HL-60 (cell line): ENCODE measurements around the gene KIAA0319L.

Experiments used
- DNase-seq, 2 experiments: peaks; one replicate each; pipeline ENCODE4 v3.0.0-alpha.2; 2010 to 2020; ENCODE audit warnings: low read depth in 1 of 2, low spot score in 1 of 2
- H3K27ac ChIP-seq: fragments of 250-450 bp; sonication (Bioruptor Pico); replicated peaks from 2 replicates; pipeline ENCODE4 v1.5.1; 2020; ENCODE audit warnings: mild to moderate bottlenecking, moderate library complexity
- H3K27me3 ChIP-seq: fragments of 250-450 bp; sonication (Bioruptor Pico); 2 replicates; pipeline ENCODE4 v1.5.1; 2021; ENCODE audit warnings: mild to moderate bottlenecking, moderate library complexity; ENCODE audit not compliant: insufficient read depth, poor library complexity, severe bottlenecking
- H3K4me3 ChIP-seq: replicated peaks from 2 replicates; pipeline ENCODE4 v1.5.1; 2011; ENCODE audit warnings: mild to moderate bottlenecking, control low read depth, low read length; ENCODE audit not compliant: insufficient read depth
- GABPA ChIP-seq: IDR thresholded peaks from 2 replicates; pipeline ENCODE4 v1.6.1; 2012; ENCODE audit warnings: low read depth
- POLR2AphosphoS5 ChIP-seq: IDR thresholded peaks from 2 replicates; pipeline ENCODE4 v1.6.1; 2012; ENCODE audit warnings: low read depth
- SPI1 ChIP-seq: IDR thresholded peaks from 2 replicates; pipeline ENCODE4 v1.6.1; 2012; ENCODE audit warnings: low read depth, mild to moderate bottlenecking, borderline replicate concordance
- TF ChIP-seq, protein P1 (sequence below): IDR thresholded peaks from one replicate; pipeline ENCODE4 v1.5.1; 2011; ENCODE audit warnings: low read length, control low read depth, inconsistent platforms; ENCODE audit not compliant: insufficient read depth
- TF ChIP-seq, protein P2 (sequence below): IDR thresholded peaks from 2 replicates; pipeline ENCODE4 v1.6.1; 2012; ENCODE audit warnings: low read depth; ENCODE audit not compliant: insufficient replicate concordance

KIAA0319L gene

DNA sequence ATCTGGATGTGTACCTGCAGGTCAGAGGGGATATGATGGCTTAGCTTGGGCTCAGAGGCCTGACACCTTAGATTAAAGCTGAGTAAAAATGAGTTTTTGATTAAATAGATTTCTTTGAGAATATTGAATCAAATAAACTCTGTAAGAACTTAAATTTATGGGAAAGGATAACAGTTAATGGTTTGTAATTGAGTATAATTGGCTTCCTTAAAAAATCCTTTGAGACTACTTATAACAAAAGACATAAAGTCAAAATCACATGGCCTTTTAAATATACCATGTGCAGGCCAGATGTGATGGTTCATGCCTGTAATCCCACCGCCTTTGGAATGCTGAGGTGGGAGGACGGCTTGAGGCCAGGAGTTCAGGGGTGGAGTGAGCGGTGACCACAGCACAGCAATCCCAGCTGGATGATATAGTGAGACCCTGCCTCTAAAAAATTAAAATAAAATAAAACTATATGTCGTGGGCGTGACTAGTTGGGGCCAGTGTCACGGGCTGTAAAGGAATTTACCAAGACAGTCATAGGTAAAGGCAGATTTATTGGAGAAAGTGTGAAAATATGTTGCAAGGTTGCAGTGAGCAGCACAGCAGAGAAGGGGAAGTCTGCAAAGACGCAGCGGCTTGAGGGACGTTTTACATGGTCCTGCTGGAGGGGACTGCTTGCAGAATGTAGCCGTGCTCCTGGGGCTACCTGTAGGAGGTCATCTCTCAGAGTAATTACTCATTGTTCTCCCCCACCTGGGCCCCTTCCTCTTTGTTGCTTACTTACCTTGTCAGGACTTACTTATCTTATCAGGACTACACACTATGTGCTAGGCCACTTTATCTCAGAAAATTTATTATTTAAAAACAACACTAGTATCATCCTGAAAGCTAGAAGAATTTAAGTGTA, 166.4 kb downstream of the KIAA0319L start:
- peak in 1 of 2 experiments; percentile 73 for DNase-seq
- H3K4me3 ChIP-seq = no peak overlapping the region
- peak overlapping the region; percentile 60 for H3K27ac ChIP-seq
- TF ChIP-seq, protein P1, sequence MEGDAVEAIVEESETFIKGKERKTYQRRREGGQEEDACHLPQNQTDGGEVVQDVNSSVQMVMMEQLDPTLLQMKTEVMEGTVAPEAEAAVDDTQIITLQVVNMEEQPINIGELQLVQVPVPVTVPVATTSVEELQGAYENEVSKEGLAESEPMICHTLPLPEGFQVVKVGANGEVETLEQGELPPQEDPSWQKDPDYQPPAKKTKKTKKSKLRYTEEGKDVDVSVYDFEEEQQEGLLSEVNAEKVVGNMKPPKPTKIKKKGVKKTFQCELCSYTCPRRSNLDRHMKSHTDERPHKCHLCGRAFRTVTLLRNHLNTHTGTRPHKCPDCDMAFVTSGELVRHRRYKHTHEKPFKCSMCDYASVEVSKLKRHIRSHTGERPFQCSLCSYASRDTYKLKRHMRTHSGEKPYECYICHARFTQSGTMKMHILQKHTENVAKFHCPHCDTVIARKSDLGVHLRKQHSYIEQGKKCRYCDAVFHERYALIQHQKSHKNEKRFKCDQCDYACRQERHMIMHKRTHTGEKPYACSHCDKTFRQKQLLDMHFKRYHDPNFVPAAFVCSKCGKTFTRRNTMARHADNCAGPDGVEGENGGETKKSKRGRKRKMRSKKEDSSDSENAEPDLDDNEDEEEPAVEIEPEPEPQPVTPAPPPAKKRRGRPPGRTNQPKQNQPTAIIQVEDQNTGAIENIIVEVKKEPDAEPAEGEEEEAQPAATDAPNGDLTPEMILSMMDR = no peak
- TF ChIP-seq SPI1 = peak; percentile 81
- TF ChIP-seq, protein P2, sequence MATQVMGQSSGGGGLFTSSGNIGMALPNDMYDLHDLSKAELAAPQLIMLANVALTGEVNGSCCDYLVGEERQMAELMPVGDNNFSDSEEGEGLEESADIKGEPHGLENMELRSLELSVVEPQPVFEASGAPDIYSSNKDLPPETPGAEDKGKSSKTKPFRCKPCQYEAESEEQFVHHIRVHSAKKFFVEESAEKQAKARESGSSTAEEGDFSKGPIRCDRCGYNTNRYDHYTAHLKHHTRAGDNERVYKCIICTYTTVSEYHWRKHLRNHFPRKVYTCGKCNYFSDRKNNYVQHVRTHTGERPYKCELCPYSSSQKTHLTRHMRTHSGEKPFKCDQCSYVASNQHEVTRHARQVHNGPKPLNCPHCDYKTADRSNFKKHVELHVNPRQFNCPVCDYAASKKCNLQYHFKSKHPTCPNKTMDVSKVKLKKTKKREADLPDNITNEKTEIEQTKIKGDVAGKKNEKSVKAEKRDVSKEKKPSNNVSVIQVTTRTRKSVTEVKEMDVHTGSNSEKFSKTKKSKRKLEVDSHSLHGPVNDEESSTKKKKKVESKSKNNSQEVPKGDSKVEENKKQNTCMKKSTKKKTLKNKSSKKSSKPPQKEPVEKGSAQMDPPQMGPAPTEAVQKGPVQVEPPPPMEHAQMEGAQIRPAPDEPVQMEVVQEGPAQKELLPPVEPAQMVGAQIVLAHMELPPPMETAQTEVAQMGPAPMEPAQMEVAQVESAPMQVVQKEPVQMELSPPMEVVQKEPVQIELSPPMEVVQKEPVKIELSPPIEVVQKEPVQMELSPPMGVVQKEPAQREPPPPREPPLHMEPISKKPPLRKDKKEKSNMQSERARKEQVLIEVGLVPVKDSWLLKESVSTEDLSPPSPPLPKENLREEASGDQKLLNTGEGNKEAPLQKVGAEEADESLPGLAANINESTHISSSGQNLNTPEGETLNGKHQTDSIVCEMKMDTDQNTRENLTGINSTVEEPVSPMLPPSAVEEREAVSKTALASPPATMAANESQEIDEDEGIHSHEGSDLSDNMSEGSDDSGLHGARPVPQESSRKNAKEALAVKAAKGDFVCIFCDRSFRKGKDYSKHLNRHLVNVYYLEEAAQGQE = no peak
- TF ChIP-seq POLR2AphosphoS5 = no peak
- no peak for TF ChIP-seq GABPA
- no peaks in the 10 kb centered on the region for H3K27me3 ChIP-seq

DNA sequence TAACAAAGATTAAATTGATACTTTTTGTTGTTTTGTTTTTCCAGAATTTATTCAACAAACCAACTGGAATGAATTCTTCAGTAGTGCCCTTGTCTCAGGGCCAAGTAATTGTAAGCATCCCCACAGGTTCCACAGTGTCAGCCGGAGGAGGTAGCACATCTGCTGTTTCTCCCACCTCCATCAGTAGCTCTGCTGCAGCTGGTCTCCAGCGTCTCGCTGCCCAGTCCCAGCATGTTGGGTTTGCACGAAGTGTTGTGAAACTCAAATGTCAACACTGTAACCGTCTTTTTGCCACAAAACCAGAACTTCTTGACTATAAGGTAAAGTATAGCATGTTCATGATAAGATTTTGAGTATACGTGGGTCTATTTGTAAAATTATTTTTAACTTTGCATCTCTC, 170.2 kb downstream of the KIAA0319L start:
- DNase-seq = peak; percentile 50 to 94
- Histone ChIP-seq H3K27ac (peak overlapping the region; percentile 84), H3K27me3 (no peaks in the 10 kb centered on the region), H3K4me3 (no peak overlapping the region)
- no peak for TF ChIP-seq SPI1
- TF ChIP-seq POLR2AphosphoS5 = peak; percentile 95

DNA sequence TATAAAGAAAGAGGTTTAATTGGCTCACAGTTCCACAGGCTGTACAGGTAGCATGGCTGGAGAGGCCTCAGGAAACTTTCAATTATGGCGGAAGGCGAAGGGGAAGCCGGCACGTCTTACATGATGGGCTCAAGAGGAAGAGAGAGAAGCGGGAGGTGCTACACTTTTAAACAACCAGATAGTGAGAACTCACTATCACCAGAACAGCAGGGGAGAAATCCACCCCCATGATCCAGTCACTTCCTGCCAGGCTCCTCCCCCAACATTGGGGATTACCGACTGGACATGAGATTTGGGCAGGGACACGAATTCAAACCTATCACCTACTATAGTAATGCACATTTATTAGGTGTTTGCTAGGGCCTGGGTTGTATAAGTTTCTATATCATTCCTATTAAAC, 170.9 kb downstream of the KIAA0319L start:
- H3K4me3 ChIP-seq = no peak overlapping the region

More for the DNA sequence above, 170.9 kb downstream of the KIAA0319L start:
- no peak for TF ChIP-seq POLR2AphosphoS5
- no peak for TF ChIP-seq SPI1
- TF ChIP-seq, protein P2 = no peak
- peak in 1 of 2 experiments; percentile 39 for DNase-seq
- Histone ChIP-seq H3K27me3 (no peaks in the 10 kb centered on the region), H3K27ac (peak overlapping the region; percentile 84)
